SK-N-MC (cell line): Measurements from ENCODE around the gene TBC1D1.

Experiments used
- EZH2 ChIP-seq: fragments of 200-600 bp; sonication (generic); IDR thresholded peaks from one replicate; pipeline ENCODE4 v1.6.1; 2017; ENCODE audit warnings: antibody characterized with exemption
- POLR2AphosphoS5 ChIP-seq: IDR thresholded peaks from 2 replicates; pipeline ENCODE4 v1.6.1; 2012; ENCODE audit warnings: mild to moderate bottlenecking, low read depth, low read length, borderline replicate concordance

DNA sequence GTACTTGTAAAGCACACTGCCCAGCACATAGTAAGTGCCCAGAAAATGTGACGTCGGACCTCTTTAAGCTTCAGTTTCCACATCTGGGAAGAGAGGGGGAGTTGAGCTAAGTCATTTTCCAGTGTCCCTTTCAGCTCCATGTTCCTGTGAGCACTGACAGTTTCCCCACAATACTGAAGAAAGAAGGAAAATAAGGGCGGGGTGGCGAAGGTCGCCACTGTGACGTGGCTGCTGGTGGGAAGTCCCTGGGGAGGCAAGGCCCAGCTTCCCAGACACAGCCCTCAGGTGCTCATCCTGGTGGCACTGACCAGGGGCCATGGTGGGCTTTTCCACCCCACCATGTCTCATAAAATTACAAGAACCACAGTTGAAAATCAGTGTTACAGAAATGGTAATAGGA, 191.1 kb downstream of the TBC1D1 start:
- no peak for TF ChIP-seq POLR2AphosphoS5
- TF ChIP-seq EZH2 = no peak
